GM18867 (cell line): ENCODE results near the gene PPP2R5D.
"Not testable (repeated sequence)": the region's sequence is repeated elsewhere in the genome, so short reads cannot be mapped to it uniquely, and the experiment has no call there.

Experiments used
- ATAC-seq: cut with Tn5 transposase; IDR thresholded peaks from one replicate; pipeline ENCODE4 v1.9.1; 2021; ENCODE audit warnings: mild to moderate bottlenecking, moderate library complexity; ENCODE audit not compliant: unreplicated experiment

The PPP2R5D gene

GRCh38 chr6:43021270-43022047, 37.1 kb downstream of the PPP2R5D start, which contains the start of gene RRP36:
Gene RRP36, plus strand, starts transcription at chr6:43021623. Its CDS starts 32 bp downstream, at chr6:43021655.
- ATAC-seq: peak; percentile 66

DNA sequence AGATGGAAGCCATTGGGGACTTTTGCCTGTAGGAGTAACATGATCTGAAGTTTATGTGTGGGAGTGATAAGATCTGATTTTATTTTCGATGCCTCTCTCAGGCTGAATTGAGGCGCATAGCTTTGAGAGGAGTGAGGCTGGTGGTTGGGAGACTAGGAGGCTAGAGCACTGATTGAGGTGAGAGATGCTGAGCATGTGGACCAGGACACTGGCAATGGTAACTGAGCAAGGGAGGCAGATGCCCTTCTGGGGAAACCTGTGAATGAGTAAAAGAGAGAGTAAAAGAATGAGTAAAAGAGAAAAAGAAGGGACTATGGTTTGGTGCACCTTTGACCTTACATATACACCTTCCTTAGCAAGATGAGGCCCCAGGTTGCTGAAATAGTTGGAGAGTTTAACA, 40.1 kb downstream of the PPP2R5D start:
- no peak for ATAC-seq

GRCh38 chr6:43026365-43026764, 42.0 kb downstream of the PPP2R5D start:
- ATAC-seq: no peak

- no peak for ATAC-seq
Measured at GRCh38 chr6:43029120-43029519, 44.8 kb downstream of the PPP2R5D start.

DNA sequence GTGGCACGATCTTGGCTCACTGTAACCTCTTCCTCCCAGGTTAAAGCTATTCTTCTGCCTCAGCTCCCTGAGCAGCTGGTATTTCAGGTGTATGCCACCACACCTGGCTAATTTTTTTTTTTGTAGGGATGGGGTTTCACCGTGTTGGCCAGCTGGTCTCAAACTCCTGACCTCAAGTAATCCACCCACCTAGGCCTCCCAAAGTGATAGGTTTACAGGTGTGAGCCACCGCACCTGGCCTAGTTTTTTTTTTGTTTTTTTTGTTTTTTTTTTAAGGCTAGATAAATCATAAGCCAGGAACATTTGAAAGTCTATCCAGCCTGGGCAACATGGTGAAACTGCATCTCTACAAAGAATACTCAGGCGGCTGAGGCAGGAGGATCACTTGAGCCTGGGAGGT, 48.0 kb downstream of the PPP2R5D start:
- ATAC-seq: no peak

- ATAC-seq: no peak
Measured at GRCh38 chr6:43033496-43034189, 49.3 kb downstream of the PPP2R5D start.

GRCh38 chr6:43034190-43034525, 49.8 kb downstream of the PPP2R5D start:
- ATAC-seq: no peak

DNA sequence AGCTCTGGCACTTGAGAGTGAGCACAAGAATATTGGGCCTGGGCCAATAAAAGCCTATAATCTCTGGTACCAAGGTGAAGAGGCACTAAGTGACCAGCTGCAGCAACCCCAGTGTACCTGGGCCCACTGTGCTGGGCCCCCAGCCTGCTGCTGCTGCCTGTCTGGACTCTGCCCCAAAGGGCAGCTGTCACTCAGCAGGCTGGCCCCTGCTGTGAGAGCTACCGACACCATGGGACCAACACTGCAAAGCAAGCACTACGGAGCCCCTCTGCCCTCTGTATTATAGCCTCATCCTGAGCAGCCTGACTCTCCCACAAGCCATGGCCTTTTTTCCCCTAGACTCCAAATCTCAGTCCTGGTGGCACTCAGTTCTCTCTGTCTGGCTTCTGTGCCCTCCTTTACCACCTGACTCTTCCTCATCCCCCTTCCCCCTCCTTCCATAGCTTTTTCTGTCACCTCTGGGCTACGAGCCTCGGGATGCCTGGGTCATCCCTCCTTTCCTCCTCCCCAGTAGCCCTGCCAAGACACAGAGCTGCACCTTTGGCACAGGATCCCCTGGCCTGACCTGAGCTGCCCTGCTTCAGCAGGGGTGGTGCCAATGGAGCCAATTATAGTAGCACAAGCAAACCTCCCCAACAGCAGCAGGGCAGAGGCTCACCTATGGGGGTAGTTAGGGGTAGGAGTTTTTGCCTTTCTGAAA, 51.3 kb downstream of the PPP2R5D start:
- ATAC-seq: no peak

- ATAC-seq: no peak
Measured at GRCh38 chr6:43036712-43037111, 52.3 kb downstream of the PPP2R5D start.

DNA sequence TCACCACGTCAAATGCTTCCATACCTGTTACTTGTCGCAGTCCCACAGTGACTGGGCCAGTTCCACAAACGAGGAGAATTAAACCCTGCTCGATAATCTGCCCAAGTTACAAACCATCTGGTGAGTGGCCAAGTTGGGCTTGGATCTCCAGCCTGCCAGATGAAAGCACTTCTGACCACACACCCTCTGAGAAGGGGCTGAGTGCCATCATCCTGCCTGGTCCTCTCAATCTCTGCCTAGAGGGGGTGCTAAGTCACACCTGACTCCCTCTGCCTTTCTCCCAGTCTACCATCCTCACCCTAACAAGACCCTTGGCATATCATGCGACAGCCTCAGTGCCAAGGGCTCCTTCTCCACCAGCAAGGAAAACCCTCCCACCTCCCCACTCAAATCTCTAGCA, 52.8 kb downstream of the PPP2R5D start:
- ATAC-seq: no peak

- no peak for ATAC-seq
Measured at GRCh38 chr6:43037706-43038105, 53.3 kb downstream of the PPP2R5D start.

GRCh38 chr6:43038727-43039126, 54.4 kb downstream of the PPP2R5D start:
- ATAC-seq: no peak

GRCh38 chr6:43040542-43041257, 56.3 kb downstream of the PPP2R5D start:
- ATAC-seq: no peak

DNA sequence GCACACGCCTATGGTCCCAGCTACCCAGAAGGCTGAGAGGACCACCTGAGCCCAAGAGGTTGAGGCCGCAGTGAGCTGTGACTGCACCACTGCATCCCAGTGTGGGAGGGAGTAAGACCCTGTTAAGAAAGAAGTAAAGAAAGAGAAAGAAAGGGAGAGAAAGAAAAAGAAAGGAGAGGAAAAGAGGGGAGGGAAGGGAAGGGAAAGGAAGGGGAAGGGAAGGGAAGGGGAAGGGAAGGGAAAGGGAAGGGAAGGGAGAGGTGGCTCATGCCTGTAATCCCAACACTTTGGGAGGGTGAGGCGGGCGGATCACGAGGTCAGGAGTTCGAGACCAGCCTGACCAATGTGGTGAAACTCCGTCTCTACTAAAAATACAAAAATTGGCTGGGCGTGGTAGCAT, 57.1 kb downstream of the PPP2R5D start:
- not testable (repeated sequence) for ATAC-seq

- ATAC-seq: no peak
Measured at GRCh38 chr6:43043310-43043709, 58.9 kb downstream of the PPP2R5D start.

DNA sequence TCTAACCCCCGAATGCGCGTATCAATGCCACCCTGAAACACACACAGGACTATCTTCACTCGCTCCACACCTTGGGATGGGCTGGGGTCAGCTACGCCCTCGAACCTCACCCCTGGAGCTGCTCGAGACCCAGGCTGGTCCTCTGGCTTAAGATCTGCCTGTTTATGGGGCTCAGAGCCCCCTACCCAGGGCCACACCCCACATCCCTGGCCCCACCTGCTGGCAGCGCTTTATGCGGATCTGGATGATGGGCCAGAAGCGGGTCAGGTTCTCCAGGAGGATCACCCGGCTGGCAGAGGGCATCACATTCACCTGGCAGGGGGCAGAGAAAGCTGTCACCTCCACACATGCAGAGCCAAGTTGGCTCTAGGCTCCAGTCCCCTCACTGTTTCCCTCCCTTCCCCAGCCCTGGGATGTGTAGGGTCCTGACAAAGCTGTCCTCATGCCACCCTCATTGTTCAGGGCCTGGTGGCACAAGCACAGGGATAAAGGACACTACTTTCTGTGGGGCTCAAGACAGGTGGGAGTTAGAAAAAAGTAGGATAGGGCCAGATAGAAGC, 61.1 kb downstream of the PPP2R5D start:
- no peak for ATAC-seq

- no peak for ATAC-seq
Measured at GRCh38 chr6:43047998-43048397, 63.6 kb downstream of the PPP2R5D start.

- ATAC-seq: no peak
Measured at GRCh38 chr6:43050981-43051380, 66.6 kb downstream of the PPP2R5D start.

DNA sequence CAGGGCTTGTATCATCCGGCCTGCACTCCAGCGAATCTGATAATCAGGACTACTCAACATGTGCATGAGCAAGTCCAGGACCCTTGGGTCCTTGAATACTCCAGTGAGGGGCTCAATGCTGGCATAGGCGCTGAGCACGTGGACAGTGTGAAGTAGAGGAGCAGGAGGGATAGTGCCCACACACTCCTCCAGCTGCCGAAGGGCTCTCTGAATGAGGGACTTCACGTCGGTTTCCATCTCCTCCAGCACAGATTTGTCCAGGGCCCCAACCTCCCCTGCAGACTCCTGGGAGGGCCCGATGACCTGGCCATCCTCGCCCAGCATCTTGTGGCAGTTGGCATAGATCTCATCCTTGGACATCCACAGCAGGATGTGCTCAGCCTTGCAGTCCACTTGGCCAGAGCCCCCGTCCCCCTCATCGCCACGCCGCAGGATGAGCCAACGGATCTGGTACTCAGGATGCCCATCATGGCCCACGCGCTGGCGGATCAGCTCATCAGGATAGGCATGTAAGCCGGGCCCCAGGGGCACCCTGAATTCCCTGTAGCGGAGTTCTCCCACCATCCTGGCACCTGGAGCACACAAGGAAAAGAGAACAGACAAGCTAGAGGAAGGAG, 68.0 kb downstream of the PPP2R5D start:
- no peak for ATAC-seq

DNA sequence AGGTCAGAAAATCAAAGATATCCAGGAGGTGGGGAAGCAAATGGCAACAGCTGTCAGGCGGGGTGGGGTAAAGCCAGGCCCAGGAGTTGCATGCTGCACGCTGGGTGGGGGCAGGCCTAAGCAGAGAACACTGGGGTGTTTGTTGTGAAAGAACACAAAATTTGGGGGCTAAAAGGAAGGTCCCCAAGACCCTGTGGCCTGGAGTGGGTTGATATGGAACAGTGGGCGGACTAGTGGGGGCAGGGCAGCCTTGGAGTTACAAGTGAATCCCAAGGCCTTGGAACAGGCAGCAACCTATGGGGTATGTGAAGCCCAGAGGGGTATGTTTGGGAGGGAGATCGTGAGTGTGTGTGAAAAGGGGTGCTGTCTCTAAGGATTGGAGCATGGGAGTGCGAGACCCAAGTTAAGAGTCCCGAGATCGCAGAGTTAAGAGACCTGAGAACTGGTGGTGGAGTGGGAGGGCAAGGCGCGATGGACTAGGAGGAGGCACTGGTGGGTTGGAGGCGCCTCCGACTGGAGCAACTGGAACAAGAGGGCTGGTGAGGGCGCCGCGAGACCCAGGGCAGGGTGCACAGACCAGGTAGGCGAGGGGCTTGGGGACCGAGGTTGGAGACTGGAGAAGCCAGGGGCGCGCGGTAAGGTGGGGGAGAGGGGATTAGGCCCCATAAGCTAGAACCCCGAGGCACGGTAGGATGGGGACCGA, 68.6 kb downstream of the PPP2R5D start:
- ATAC-seq: peak; percentile 21
